Epithelial cell of alveolus of lung (primary cell): ENCODE measurements around the gene ZNF805. TPM values are rescaled to one million over a fixed set of nuclear protein-coding genes. Genes with fewer than 3 reads are reported as not detected.

Source experiments
- total RNA-seq: library from RNA; depleted of rRNA; stranded (reverse); fragments of >200 nt; gene quantifications from 2 replicates; pipeline ENCODE4 v1.2.1, GENCODE V29; 2015

ZNF805 gene
- total RNA-seq, result 7.3 and 13.3 TPM in 2 replicates

DNA sequence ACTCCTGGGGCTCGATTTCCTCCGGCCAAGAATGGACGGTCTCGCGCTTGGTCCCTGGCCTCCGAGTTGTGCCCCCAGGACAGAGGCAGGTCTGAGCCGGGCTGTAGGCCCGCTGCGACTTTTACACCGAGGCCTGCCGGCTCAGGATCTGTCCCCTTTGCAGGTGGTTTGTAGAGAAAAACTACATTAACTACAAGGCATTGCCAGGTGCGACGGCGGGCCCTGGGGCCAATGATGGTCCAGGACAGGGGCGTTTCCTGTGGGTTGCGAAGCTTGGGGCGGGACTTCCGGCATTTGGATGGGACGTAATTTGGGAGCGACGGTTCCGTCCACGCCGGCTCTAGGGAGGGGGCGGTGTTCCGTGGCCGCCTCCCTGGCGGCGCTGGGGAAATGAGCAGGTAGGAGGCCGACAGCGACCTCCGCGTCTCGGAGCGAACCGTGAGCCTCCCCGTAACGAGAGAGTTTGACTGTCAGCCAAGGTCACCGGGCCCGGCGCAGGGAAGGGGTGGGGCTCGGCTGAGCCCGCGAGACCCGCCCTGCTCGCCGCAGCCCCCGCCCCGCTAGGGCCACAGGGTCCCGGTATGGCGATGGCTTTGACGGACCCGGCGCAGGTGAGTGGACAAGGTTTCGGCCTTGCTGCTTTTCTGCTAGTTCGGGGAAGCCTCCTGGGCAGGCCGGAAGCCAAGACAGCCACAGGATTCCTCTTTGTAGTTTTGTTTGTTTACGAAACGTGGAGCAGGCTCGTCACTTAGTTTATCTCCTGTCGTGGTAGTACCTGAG, at the start of gene ZNF805:
Gene ZNF805, plus strand, starts transcription at position 322 of the 780 bp plus-strand sequence. Its CDS starts 260 bp downstream, at position 582.

DNA sequence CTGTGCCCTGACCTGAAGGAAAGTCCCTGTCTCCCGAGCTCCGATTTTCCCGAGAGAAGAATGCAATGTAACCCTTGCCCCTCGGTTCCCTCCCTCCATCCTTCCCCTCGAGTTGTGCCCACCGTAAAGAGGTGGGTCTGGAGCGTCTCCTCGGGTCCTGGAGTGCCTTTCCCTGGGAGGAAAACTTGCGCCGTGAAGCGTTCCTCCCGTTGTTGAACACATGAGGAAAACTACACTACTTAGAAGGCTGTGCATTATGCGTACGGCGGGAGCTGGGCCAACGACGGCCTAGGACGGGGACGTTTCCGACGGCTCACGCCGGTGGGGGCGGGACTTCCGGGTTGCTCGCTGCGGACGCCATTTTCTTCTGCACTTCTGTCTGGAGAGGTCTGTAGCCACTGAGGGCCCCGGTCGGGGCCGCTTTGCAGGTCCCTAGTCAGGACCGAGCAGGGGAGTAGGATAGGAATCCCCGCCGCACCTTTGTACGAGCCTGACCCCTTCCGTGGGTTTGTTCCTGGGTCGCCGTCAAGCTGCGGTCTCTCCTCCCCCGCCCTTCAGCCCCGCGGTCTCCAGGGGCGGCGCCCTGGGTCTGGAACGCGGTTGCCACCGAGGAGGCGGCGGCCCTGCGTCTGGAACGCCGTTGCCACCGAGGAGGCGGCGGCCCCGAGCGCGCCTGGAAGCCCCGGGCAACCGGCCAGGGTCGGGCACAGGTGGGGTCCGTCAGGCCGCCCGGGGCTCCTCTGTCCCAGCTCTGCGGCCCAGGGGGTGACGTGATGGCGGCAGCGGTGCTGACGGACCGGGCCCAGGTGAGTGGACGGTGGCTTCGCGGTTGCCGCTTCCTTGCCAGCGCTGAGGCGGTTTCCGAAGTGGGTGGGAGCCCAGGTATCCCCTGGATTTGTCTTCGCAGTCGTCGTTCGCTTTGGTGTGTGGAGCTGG, 49.0 kb upstream of the ZNF805 start, which contains the start of gene ZNF264:
Gene ZNF264, plus strand, starts transcription at position 360 of the 936 bp plus-strand sequence. Its CDS starts 414 bp downstream, at position 774.

DNA sequence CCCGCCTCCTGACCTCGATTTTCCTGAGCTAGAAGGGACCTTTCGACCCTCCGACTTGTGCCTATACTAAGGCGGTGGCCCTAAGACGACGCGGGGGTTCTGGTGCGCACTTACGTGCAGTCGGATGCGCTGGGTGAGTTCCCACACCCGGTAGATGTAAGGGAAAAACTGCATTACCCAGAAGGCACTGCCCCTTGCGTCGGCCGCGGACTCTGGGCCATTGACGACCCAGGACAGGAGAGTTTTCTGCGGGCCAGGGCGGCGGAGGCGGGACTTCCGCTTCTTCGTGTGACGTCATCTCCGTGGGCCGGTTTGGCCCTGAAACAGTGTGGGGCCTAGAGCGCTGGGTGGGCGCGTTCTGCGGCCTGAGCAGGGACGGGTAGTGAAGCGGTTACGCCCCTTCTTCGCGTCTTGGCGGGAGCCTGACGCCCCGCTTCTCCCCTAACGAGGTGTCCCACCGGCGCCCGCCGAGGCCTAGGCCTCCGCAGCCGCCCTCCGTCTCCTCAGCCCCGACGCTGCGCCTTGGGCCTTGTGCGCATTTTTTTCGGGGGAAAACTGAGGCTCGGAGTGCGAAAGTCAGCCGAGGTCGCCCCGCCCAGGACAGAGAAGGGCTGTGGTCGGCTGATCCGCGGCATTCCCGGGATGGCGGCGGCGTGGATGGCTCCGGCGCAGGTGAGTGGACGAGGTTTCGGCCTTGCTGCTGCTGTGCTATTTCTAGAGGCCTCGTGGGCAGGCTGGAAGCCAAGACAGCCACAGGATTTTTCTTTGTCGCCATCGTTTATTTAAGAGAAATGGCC, 39.9 kb downstream of the ZNF805 start, which contains the start of gene ZNF460:
Gene ZNF460, plus strand, starts transcription at position 321 of the 797 bp plus-strand sequence. Its CDS starts 322 bp downstream, at position 643.

Other genes starting within 250 kb of the ZNF805 start
- gene USP29, start 120.6 kb upstream of the ZNF805 start, total RNA-seq, result not detected in 2 replicates
- gene ZIM3, start 95.4 kb upstream of the ZNF805 start, total RNA-seq, result not detected in 2 replicates
- gene DUXA, start 73.1 kb upstream of the ZNF805 start, total RNA-seq, result not detected in 2 replicates
- gene ZNF264, start 49.1 kb upstream of the ZNF805 start, total RNA-seq, result 16.3 and 23.6 TPM in 2 replicates
- 1.4 and 6.9 TPM in 2 replicates for gene AURKC, start 9.6 kb upstream of the ZNF805 start, total RNA-seq
- gene ZNF460, start 39.9 kb downstream of the ZNF805 start, total RNA-seq, result 29.3 and 55.3 TPM in 2 replicates
- 5.3 and 8.2 TPM in 2 replicates for gene ZNF543, start 79.8 kb downstream of the ZNF805 start, total RNA-seq
- 4.9 and 13.0 TPM in 2 replicates for gene ZNF304, start 110.6 kb downstream of the ZNF805 start, total RNA-seq
- 18.5 and 37.4 TPM in 2 replicates for gene TRAPPC2B, start 122.9 kb downstream of the ZNF805 start, total RNA-seq
- gene ZNF547, start 122.9 kb downstream of the ZNF805 start, total RNA-seq, result 0.78 and 3.0 TPM in 2 replicates
- gene ZNF548, start 149.2 kb downstream of the ZNF805 start, total RNA-seq, result 6.1 and 9.8 TPM in 2 replicates
- gene ZNF17, start 170.5 kb downstream of the ZNF805 start, total RNA-seq, result 3.2 and 9.5 TPM in 2 replicates
- 6.9 and 7.2 TPM in 2 replicates for gene ZNF749, start 194.7 kb downstream of the ZNF805 start, total RNA-seq
- 0.13 and 1.9 TPM in 2 replicates for gene VN1R1, start 216.5 kb downstream of the ZNF805 start, total RNA-seq
- gene ZNF772, start 236.9 kb downstream of the ZNF805 start, total RNA-seq, result 9.1 and 11.4 TPM in 2 replicates
- 14.4 and 14.5 TPM in 2 replicates for gene ZNF419, start 247.1 kb downstream of the ZNF805 start, total RNA-seq